HAP-1 (cell line): ENCODE results near the gene NR5A1.
A peak's percentile ranks its signal among the peaks of the same experiment; 100 is the strongest.

Experiments used
- DNase-seq, 2 experiments: peaks; one replicate each; pipeline ENCODE4 v3.0.0-alpha.2; 2016 to 2020; ENCODE audit warnings: low spot score in 2 of 2
- H3K27me3 ChIP-seq: fragments of 250-450 bp; sonication (Bioruptor Pico); 2 replicates; pipeline ENCODE4 v1.5.1; 2020; ENCODE audit warnings: low read depth, mild to moderate bottlenecking, moderate library complexity
- H3K36me3 ChIP-seq: fragments of 250-450 bp; sonication (Bioruptor Pico); replicated peaks from 2 replicates; pipeline ENCODE4 v1.5.1; 2020; ENCODE audit warnings: mild to moderate bottlenecking
- H3K4me1 ChIP-seq: fragments of 250-450 bp; sonication (Bioruptor Pico); 2 replicates; pipeline ENCODE4 v1.5.1; 2020; ENCODE audit warnings: mild to moderate bottlenecking
- H3K4me3 ChIP-seq: fragments of 250-450 bp; sonication (Bioruptor Pico); 2 replicates; pipeline ENCODE4 v1.5.1; 2020; ENCODE audit warnings: mild to moderate bottlenecking, moderate library complexity
- H3K9me3 ChIP-seq: fragments of 250-450 bp; sonication (Bioruptor Pico); 2 replicates; pipeline ENCODE4 v1.5.1; 2020; ENCODE audit warnings: mild to moderate bottlenecking, moderate library complexity
- in situ Hi-C: fragments of 300-500 bp; cut with MboI; formaldehyde crosslinking; loops from 3 replicates; pipeline ENCODE4 v1.14.3; 2020; ENCODE audit warnings: low sequenced_read_pairs, inconsistent platforms, mixed read lengths

NR5A1 gene

GRCh38 chr9:124467410-124468060 lies 39.7 kb downstream of the NR5A1 start:
- no peak for DNase-seq
- H3K36me3 ChIP-seq, result no peaks in the 10 kb centered on the region
- in situ Hi-C loops, result no loop called here
- H3K4me1 ChIP-seq, result no peaks in the 10 kb centered on the region
- H3K9me3 ChIP-seq, result peaks cover 3% of the 10 kb centered on the region
- peaks cover 2% of the 10 kb centered on the region; the same call in 1 of the 2 replicates for H3K27me3 ChIP-seq
- no peak overlapping the region for H3K4me3 ChIP-seq

DNA sequence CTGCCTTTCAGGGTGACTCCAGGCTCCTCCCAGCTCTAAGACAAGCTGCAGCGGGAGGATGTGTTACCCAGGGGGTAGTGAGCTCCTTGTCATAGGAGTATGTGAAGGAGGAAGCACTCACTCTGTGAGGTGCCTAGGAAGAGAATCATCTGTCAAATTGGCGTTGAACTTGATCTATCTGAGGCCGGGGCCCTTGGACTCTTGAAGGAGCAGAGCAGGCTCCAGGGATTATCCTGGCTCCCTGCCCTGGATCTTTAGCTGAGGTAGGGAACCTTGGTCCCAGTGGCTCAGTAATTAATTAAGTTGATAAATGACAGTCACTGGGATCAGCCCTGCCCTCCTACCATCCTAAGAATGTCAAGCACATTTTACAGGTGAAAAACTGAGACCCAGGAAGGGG lies 41.5 kb downstream of the NR5A1 start:
- H3K36me3 ChIP-seq, result no peaks in the 10 kb centered on the region
- peaks cover 3% of the 10 kb centered on the region for H3K9me3 ChIP-seq
- H3K27me3 ChIP-seq, result peaks cover 2% of the 10 kb centered on the region; the same call in 1 of the 2 replicates
- H3K4me1 ChIP-seq, result no peaks in the 10 kb centered on the region
- in situ Hi-C loops, result no loop called here
- H3K4me3 ChIP-seq, result no peak overlapping the region
- DNase-seq, result no peak

DNA sequence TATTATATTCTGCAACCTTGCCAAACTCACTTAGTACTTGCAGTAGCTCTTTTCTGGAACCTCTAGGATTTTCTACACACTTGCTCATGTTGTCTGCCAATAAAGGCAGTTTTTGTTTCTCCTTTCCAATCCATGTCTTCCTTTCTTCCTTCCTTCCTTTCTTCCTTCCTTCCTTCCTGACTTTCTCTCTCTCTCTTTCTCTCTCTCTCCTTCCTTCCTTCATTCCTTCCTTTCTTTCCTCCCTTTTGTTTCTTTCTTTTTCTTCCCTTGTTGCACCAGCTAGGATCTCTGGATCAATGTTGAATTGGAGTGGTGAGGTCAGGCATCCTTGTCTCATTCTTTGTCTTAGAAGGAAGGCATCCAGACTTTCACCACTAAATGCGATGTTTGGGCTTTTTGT lies 44.5 kb downstream of the NR5A1 start:
- Histone ChIP-seq H3K4me3 (no peak overlapping the region), H3K36me3 (no peaks in the 10 kb centered on the region), H3K27me3 (peaks cover 2% of the 10 kb centered on the region; the same call in 1 of the 2 replicates), H3K9me3 (peaks cover 3% of the 10 kb centered on the region), H3K4me1 (no peaks in the 10 kb centered on the region)
- DNase-seq, result no peak
- in situ Hi-C loops, result no loop called here

- Histone ChIP-seq H3K9me3 (peaks cover 3% of the 10 kb centered on the region), H3K27me3 (peaks cover 2% of the 10 kb centered on the region; the same call in 1 of the 2 replicates), H3K36me3 (no peaks in the 10 kb centered on the region), H3K4me3 (no peak overlapping the region), H3K4me1 (no peaks in the 10 kb centered on the region)
- no peak for DNase-seq
- in situ Hi-C loops, result no loop called here
These were observed 48.8 kb downstream of the NR5A1 start for GRCh38 chr9:124458441-124458840.

DNA sequence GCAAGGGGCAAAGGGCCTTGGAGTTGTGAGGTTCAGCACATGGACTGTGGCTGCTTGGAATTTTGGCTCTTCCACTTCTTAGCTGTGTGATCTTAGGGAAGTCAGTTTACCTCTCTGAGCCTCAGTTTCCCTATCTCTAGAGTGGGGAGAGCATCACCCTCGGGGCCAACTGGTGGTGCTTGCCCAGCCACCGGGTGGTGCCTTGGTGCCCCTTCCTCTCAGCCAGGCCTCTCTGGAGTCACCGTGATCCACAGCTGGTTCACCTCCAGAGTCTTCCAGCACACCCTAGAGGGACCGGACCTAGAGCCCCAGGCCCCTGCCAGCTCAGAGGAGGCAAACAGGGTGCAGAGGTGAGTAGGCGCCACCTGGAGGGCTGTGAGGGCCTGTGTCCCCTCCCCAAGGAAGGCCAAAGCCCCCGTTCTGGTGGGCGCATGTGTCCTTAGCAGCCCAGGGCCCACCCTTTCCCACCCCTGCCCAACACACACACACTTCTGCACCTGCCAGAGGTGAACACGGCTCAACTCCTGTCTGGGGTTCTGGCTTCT lies 49.2 kb downstream of the NR5A1 start:
- Histone ChIP-seq H3K27me3 (peaks cover 2% of the 10 kb centered on the region; the same call in 1 of the 2 replicates), H3K9me3 (no peaks in the 10 kb centered on the region; the same call in 1 of the 2 replicates), H3K4me1 (no peaks in the 10 kb centered on the region), H3K4me3 (no peak overlapping the region), H3K36me3 (no peaks in the 10 kb centered on the region)
- DNase-seq, result no peak
- in situ Hi-C loops, result no loop called here

DNA sequence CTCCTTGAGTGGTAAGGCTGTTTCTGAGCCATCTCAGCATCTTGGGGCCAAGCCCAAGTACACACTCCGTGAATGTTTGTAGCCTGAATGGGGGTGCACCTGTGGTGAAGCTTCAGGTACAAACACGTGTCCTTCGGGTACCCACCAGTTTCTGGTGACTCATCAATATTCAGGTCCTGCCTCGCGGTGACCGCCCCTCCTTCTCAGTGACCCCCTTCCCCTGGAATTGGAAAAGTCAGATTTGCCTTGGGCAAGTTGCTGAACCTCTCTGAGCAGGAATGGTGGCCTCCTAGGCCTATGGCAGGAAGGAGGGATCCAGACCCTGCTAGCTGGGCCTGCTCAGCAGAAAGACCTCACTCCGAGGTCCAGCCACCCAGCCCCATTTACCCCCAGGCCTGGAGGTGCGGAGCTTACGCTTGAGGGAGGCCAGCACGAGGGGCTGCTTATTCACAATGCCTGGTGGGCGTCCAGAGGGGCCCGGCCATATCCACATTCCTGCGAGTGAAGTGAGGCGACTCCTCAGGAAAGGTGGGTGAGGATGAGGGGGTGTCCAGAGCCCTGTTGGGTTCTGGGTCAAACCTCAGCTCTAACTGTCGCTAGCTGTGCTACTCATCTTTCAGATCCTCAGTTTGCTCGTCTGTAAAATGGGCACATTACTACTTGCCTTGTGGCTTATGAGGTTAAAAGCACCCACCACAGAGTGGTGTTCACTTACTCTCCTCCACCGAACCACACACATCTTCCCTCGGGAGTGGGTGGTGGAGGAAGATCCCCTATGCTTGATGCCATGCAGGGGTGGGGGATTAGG lies 49.9 kb downstream of the NR5A1 start:
- Histone ChIP-seq H3K4me1 (no peaks in the 10 kb centered on the region; the same call in 1 of the 2 replicates), H3K4me3 (no peak overlapping the region), H3K36me3 (no peaks in the 10 kb centered on the region), H3K9me3 (no peaks in the 10 kb centered on the region), H3K27me3 (no peaks in the 10 kb centered on the region)
- DNase-seq, result no peak
- in situ Hi-C loops, result no loop called here

- DNase-seq, result no peak
- no peaks in the 10 kb centered on the region for H3K27me3 ChIP-seq
- no peaks in the 10 kb centered on the region; the same call in 1 of the 2 replicates for H3K4me1 ChIP-seq
- H3K36me3 ChIP-seq, result no peaks in the 10 kb centered on the region
- no peaks in the 10 kb centered on the region for H3K9me3 ChIP-seq
- in situ Hi-C loops, result no loop called here
- no peak overlapping the region for H3K4me3 ChIP-seq
These were observed 50.7 kb downstream of the NR5A1 start for GRCh38 chr9:124456341-124457078.

DNA sequence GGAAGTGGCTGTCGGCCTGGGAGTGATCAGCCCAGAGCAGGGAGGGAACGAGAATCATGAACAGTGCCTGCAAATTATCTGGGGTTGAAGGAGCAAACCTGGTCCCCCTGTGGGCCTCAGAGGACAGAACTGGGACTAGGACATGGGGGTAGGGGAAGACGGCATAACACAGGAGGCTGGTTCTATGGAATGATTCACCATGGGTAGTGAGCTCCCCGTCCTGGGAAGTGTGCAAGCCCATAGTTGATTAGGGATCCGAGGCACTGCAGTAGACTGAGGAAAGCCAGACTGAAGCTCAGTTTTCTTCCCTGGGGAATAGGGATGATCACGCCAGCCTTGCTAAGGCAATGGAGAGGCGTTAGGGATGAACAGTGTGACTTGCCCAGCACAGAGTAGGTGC lies 51.4 kb downstream of the NR5A1 start:
- DNase-seq, result no peak
- in situ Hi-C loops, result no loop called here
- H3K4me1 ChIP-seq, result no peaks in the 10 kb centered on the region; the same call in 1 of the 2 replicates
- H3K4me3 ChIP-seq, result no peak overlapping the region
- no peaks in the 10 kb centered on the region for H3K36me3 ChIP-seq
- no peaks in the 10 kb centered on the region for H3K27me3 ChIP-seq
- H3K9me3 ChIP-seq, result no peaks in the 10 kb centered on the region

GRCh38 chr9:124454791-124455443 lies 52.3 kb downstream of the NR5A1 start:
- in situ Hi-C loops, result no loop called here
- Histone ChIP-seq H3K4me3 (no peak overlapping the region), H3K9me3 (no peaks in the 10 kb centered on the region), H3K4me1 (no peaks in the 10 kb centered on the region; the same call in 1 of the 2 replicates), H3K36me3 (no peaks in the 10 kb centered on the region), H3K27me3 (no peaks in the 10 kb centered on the region)
- DNase-seq, result no peak

GRCh38 chr9:124454296-124454695 lies 52.9 kb downstream of the NR5A1 start:
- no peak overlapping the region for H3K4me3 ChIP-seq
- no peaks in the 10 kb centered on the region; the same call in 1 of the 2 replicates for H3K4me1 ChIP-seq
- H3K9me3 ChIP-seq, result no peaks in the 10 kb centered on the region
- DNase-seq, result no peak
- in situ Hi-C loops, result no loop called here
- H3K27me3 ChIP-seq, result no peaks in the 10 kb centered on the region
- H3K36me3 ChIP-seq, result no peaks in the 10 kb centered on the region

GRCh38 chr9:124453586-124454191 lies 53.5 kb downstream of the NR5A1 start:
- Histone ChIP-seq H3K4me3 (peak overlapping the region; percentile 31), H3K4me1 (no peaks in the 10 kb centered on the region; the same call in 1 of the 2 replicates), H3K9me3 (no peaks in the 10 kb centered on the region), H3K36me3 (no peaks in the 10 kb centered on the region), H3K27me3 (no peaks in the 10 kb centered on the region)
- in situ Hi-C loops, result no loop called here
- peak; percentile 63 to 92 for DNase-seq

GRCh38 chr9:124452841-124453585 lies 54.2 kb downstream of the NR5A1 start:
- no peaks in the 10 kb centered on the region; the same call in 1 of the 2 replicates for H3K4me1 ChIP-seq
- peak overlapping the region; percentile 31 for H3K4me3 ChIP-seq
- H3K36me3 ChIP-seq, result no peaks in the 10 kb centered on the region
- DNase-seq, result no peak
- H3K9me3 ChIP-seq, result no peaks in the 10 kb centered on the region
- in situ Hi-C loops, result no loop called here
- no peaks in the 10 kb centered on the region for H3K27me3 ChIP-seq
